GM18505 (cell line): Measurements from ENCODE around the gene SMARCD3.

ENCODE experiments used
- ATAC-seq: cut with Tn5 transposase; IDR thresholded peaks from one replicate; pipeline ENCODE4 v1.9.1; 2021; ENCODE audit not compliant: unreplicated experiment
- POLR2A ChIP-seq: IDR thresholded peaks from 4 replicates; pipeline ENCODE4 v1.6.1; 2011; ENCODE audit warnings: borderline replicate concordance; ENCODE audit not compliant: insufficient read depth, insufficient read length; ENCODE audit errors: extremely low read depth

Gene SMARCD3

GRCh38 chr7:151211155-151211772 is 37.2 kb downstream of the SMARCD3 start:
- TF ChIP-seq POLR2A = no peak
- no peak for ATAC-seq

- no peak for ATAC-seq
- no peak for TF ChIP-seq POLR2A
Measured at GRCh38 chr7:151210087-151210854, 38.2 kb downstream of the SMARCD3 start, which contains the start of gene H2BK1. TSS of gene H2BK1 (minus strand) at chr7:151210488. CDS start at chr7:151210318, 170 bp downstream.

- no peak for ATAC-seq
- TF ChIP-seq POLR2A = no peak
Measured at GRCh38 chr7:151209588-151209987, 38.9 kb downstream of the SMARCD3 start.

GRCh38 chr7:151208253-151208862 is 40.1 kb downstream of the SMARCD3 start:
- TF ChIP-seq POLR2A = no peak

GRCh38 chr7:151207804-151208203 is 40.7 kb downstream of the SMARCD3 start:
- TF ChIP-seq POLR2A = no peak
- ATAC-seq = no peak

More at GRCh38 chr7:151208253-151208862, 40.1 kb downstream of the SMARCD3 start:
- no peak for ATAC-seq

GRCh38 chr7:151207315-151207714 is 41.2 kb downstream of the SMARCD3 start:
- no peak for ATAC-seq
- no peak for TF ChIP-seq POLR2A

- no peak for ATAC-seq
- no peak for TF ChIP-seq POLR2A
Measured at GRCh38 chr7:151206914-151207313, 41.6 kb downstream of the SMARCD3 start.

- no peak for ATAC-seq
- no peak for TF ChIP-seq POLR2A
Measured at GRCh38 chr7:151205730-151206129, 42.8 kb downstream of the SMARCD3 start.

GRCh38 chr7:151204383-151205032 is 44.0 kb downstream of the SMARCD3 start:
- no peak for ATAC-seq
- no peak for TF ChIP-seq POLR2A

- no peak for TF ChIP-seq POLR2A
- no peak for ATAC-seq
Measured at GRCh38 chr7:151202836-151203235, 45.7 kb downstream of the SMARCD3 start.

- ATAC-seq = no peak
- no peak for TF ChIP-seq POLR2A
Measured at GRCh38 chr7:151201751-151202150, 46.7 kb downstream of the SMARCD3 start.

- no peak for ATAC-seq
- TF ChIP-seq POLR2A = no peak
Measured at GRCh38 chr7:151201344-151201743, 47.1 kb downstream of the SMARCD3 start.
